ENCODE results near the gene NACAD. TPM values are rescaled to one million over a fixed set of nuclear protein-coding genes. Genes with fewer than 3 reads are reported as not detected.

The NACAD gene
- total RNA-seq, 4 donors from 2014 or later: 0.04 to 1.9 (median 0.62) TPM; not detected in 1

DNA sequence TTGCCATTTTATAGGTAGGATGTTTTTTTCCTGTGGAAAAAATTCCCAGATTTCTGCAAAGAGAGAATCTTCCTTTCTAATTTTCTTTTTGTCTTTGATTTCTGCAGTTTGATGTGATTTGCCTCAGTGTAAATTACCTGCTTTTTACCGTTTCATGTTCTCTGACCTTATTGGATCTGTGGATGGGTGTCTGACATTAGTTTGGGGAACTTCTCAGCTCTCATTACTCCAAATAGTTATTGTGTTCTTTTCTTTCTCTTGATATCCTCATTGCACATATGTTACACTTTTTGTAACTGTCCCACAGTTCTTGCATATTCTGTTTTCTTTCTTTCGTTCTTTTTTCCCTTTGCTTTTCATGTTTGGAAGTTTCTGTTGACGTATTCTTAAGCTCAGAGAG, 28.5 kb downstream of the NACAD start:
- intact Hi-C loops (cut with DNase I): no loop called here

GRCh38 chr7:45057878-45058277, 30.9 kb downstream of the NACAD start:
- no peak overlapping the region for H3K27ac ChIP-seq
- intact Hi-C loops (cut with DNase I): no loop called here
- DNase-seq: no peak
- no peak overlapping the region for H3K4me3 ChIP-seq
- H3K4me1 ChIP-seq: peaks cover 0 to 12% (median 0%) of the 10 kb centered on the region in 3 donors
- no peaks in the 10 kb centered on the region for H3K9me3 ChIP-seq
- WGBS, 2 donors: 83 to 97% methylated on average over 5 of the region's 5 CpGs
- no peak for TF ChIP-seq POLR2A (IDR thresholded peaks at IDR 0.05)
- TF ChIP-seq, protein P1, sequence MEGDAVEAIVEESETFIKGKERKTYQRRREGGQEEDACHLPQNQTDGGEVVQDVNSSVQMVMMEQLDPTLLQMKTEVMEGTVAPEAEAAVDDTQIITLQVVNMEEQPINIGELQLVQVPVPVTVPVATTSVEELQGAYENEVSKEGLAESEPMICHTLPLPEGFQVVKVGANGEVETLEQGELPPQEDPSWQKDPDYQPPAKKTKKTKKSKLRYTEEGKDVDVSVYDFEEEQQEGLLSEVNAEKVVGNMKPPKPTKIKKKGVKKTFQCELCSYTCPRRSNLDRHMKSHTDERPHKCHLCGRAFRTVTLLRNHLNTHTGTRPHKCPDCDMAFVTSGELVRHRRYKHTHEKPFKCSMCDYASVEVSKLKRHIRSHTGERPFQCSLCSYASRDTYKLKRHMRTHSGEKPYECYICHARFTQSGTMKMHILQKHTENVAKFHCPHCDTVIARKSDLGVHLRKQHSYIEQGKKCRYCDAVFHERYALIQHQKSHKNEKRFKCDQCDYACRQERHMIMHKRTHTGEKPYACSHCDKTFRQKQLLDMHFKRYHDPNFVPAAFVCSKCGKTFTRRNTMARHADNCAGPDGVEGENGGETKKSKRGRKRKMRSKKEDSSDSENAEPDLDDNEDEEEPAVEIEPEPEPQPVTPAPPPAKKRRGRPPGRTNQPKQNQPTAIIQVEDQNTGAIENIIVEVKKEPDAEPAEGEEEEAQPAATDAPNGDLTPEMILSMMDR (IDR thresholded peaks at IDR 0.05): no peak
- H3K36me3 ChIP-seq: peaks cover 0 to 27% (median 0%) of the 10 kb centered on the region in 3 donors
- H3K27me3 ChIP-seq: no peaks in the 10 kb centered on the region

More for the DNA sequence above, 28.5 kb downstream of the NACAD start:
- no peak overlapping the region for H3K4me3 ChIP-seq
- H3K36me3 ChIP-seq: peaks cover 8 to 39% (median 9%) of the 10 kb centered on the region in 3 donors
- H3K27me3 ChIP-seq: no peaks in the 10 kb centered on the region
- peaks cover 0 to 12% (median 0%) of the 10 kb centered on the region in 3 donors for H3K4me1 ChIP-seq
- H3K27ac ChIP-seq: no peak overlapping the region
- TF ChIP-seq, protein P1 (IDR thresholded peaks at IDR 0.05): no peak
- TF ChIP-seq POLR2A (IDR thresholded peaks at IDR 0.05): no peak
- H3K9me3 ChIP-seq: no peaks in the 10 kb centered on the region
- DNase-seq: no peak
- 93 to 100% methylated on average over 3 of the region's 3 CpGs for WGBS, 2 donors

- Histone ChIP-seq H3K27me3 (no peaks in the 10 kb centered on the region), H3K4me3 (no peak overlapping the region), H3K4me1 (peaks cover 0 to 9% (median 0%) of the 10 kb centered on the region in 3 donors), H3K36me3 (peaks cover 0 to 30% (median 2%) of the 10 kb centered on the region in 3 donors), H3K9me3 (no peaks in the 10 kb centered on the region), H3K27ac (no peak overlapping the region)
- WGBS, 2 donors: 67 to 81% methylated on average over 5 of the region's 5 CpGs
- TF ChIP-seq POLR2A (IDR thresholded peaks at IDR 0.05): no peak
- TF ChIP-seq, protein P1 (IDR thresholded peaks at IDR 0.05): no peak
- intact Hi-C loops (cut with DNase I): no loop called here
- DNase-seq: no peak
Measured at GRCh38 chr7:45055594-45056219, 33.1 kb downstream of the NACAD start.

GRCh38 chr7:45055016-45055415, 33.8 kb downstream of the NACAD start:
- no peak for TF ChIP-seq POLR2A (IDR thresholded peaks at IDR 0.05)
- TF ChIP-seq, protein P1 (IDR thresholded peaks at IDR 0.05): no peak
- 92% methylated on average over 5 of the region's 5 CpGs for WGBS, 2 donors

GRCh38 chr7:45054442-45054841, 34.3 kb downstream of the NACAD start:
- no peak for DNase-seq
- H3K27ac ChIP-seq: no peak overlapping the region
- H3K36me3 ChIP-seq: peaks cover 0 to 39% (median 5%) of the 10 kb centered on the region in 3 donors
- TF ChIP-seq, protein P1 (IDR thresholded peaks at IDR 0.05): no peak
- TF ChIP-seq POLR2A (IDR thresholded peaks at IDR 0.05): no peak
- intact Hi-C loops (cut with DNase I): no loop called here
- no peak overlapping the region for H3K4me3 ChIP-seq
- no peaks in the 10 kb centered on the region for H3K27me3 ChIP-seq
- 82 to 91% methylated on average over 3 of the region's 3 CpGs for WGBS, 2 donors
- peaks cover 0 to 9% (median 0%) of the 10 kb centered on the region in 3 donors for H3K4me1 ChIP-seq
- H3K9me3 ChIP-seq: no peaks in the 10 kb centered on the region

More at GRCh38 chr7:45055016-45055415, 33.8 kb downstream of the NACAD start:
- peaks cover 0 to 37% (median 5%) of the 10 kb centered on the region in 3 donors for H3K36me3 ChIP-seq
- H3K27ac ChIP-seq: no peak overlapping the region
- no peak overlapping the region for H3K4me3 ChIP-seq
- H3K4me1 ChIP-seq: peaks cover 0 to 9% (median 0%) of the 10 kb centered on the region in 3 donors
- no peak for DNase-seq
- no peaks in the 10 kb centered on the region for H3K27me3 ChIP-seq
- intact Hi-C loops (cut with DNase I): no loop called here
- H3K9me3 ChIP-seq: no peaks in the 10 kb centered on the region
